Suprapubic skin (tissue), 4 donors: Measurements from ENCODE around the gene CHRNB4.

Experiments
- EP300 ChIP-seq: sonication (generic); formaldehyde crosslinking; IDR thresholded peaks from one replicate; pipeline ENCODE4 v1.6.1; 2017; ENCODE audit warnings: antibody characterized with exemption
- POLR2A ChIP-seq, 2 donors: fragments of 450-650 bp; IDR thresholded peaks; one replicate each; pipeline ENCODE4 v1.6.1; 2017; ENCODE audit warnings: antibody characterized with exemption in 2 of 2, mild to moderate bottlenecking in 2 of 2, moderate library complexity in 2 of 2
- POLR2AphosphoS5 ChIP-seq, 3 donors: sonication (generic); formaldehyde crosslinking; IDR thresholded peaks; one replicate each; pipeline ENCODE4 v1.6.1; 2017; ENCODE audit warnings: antibody characterized with exemption in 3 of 3
- TF ChIP-seq, protein P1 (sequence below), 2 donors: fragments of 200-600 bp in 1 of 2; fragments of 450-650 bp in 1 of 2; sonication (generic) in 1 of 2; IDR thresholded peaks; one replicate each; pipeline ENCODE4 v1.5.1; 2016 to 2019; ENCODE audit warnings: antibody characterized with exemption in 2 of 2, mild to moderate bottlenecking in 1 of 2, moderate library complexity in 1 of 2

DNA sequence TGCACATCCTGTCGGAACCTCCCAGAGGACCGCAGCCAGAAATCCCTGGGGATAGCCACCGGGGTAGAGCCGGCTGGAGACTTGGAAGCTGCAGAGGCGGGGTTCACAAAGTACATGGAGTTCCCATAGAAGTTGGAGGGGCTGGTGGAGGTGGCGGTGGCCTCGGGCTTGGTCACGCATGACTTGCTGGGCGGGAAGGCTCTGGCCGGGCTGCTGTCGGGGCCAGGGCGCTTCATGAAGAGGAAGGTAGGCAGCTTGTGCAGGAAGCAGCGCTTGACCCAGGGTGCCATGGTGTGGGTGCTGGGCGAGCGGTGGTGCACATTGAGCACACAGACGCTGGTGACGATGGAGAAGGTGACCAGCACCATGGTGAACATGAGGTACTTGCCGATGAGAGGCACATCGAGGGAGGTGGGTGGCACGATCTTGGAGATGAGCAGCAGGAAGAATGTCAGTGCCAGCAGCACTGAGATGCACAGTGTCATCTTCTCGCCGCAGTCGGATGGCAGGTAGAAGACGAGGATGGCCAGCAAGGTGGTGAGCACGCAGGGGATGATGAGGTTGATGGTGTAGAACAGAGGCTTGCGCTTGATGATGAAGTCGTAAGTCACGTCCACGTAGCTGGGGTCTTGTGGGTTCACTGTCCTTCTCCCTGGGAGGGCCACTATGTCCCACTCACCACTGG is 11.8 kb downstream of the CHRNB4 start:
- no peak for TF ChIP-seq EP300
- TF ChIP-seq POLR2AphosphoS5 (IDR thresholded peaks at IDR 0.05) = no peak
- TF ChIP-seq, protein P1, sequence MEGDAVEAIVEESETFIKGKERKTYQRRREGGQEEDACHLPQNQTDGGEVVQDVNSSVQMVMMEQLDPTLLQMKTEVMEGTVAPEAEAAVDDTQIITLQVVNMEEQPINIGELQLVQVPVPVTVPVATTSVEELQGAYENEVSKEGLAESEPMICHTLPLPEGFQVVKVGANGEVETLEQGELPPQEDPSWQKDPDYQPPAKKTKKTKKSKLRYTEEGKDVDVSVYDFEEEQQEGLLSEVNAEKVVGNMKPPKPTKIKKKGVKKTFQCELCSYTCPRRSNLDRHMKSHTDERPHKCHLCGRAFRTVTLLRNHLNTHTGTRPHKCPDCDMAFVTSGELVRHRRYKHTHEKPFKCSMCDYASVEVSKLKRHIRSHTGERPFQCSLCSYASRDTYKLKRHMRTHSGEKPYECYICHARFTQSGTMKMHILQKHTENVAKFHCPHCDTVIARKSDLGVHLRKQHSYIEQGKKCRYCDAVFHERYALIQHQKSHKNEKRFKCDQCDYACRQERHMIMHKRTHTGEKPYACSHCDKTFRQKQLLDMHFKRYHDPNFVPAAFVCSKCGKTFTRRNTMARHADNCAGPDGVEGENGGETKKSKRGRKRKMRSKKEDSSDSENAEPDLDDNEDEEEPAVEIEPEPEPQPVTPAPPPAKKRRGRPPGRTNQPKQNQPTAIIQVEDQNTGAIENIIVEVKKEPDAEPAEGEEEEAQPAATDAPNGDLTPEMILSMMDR (IDR thresholded peaks at IDR 0.05) = no peak
- no peak for TF ChIP-seq POLR2A (IDR thresholded peaks at IDR 0.05)
